GM12878 (cell line): Measurements from ENCODE around the gene SHANK1.

Experiments
- ATF7 ChIP-seq: fragments of 450-650 bp; IDR thresholded peaks from 2 replicates; pipeline ENCODE4 v1.6.1; 2016; ENCODE audit warnings: low read depth, mild to moderate bottlenecking
- ESRRA ChIP-seq: IDR thresholded peaks from 2 replicates; pipeline ENCODE4 v1.6.1; 2012; ENCODE audit warnings: mild to moderate bottlenecking, low read length, improper control_type of control experiment
- MTA2 ChIP-seq: fragments of 450-650 bp; IDR thresholded peaks from 2 replicates; pipeline ENCODE4 v1.6.1; 2016; ENCODE audit warnings: low read depth, mild to moderate bottlenecking, moderate library complexity
- MYC ChIP-seq: IDR thresholded peaks from 2 replicates; pipeline ENCODE4 v1.6.1; 2011; ENCODE audit warnings: mild to moderate bottlenecking, low read length, moderate library complexity, inconsistent platforms; ENCODE audit not compliant: insufficient read depth, insufficient replicate concordance, insufficient read length, severe bottlenecking
- PAX8 ChIP-seq: fragments of 450-650 bp; IDR thresholded peaks from 2 replicates; pipeline ENCODE4 v1.6.1; 2017; ENCODE audit warnings: mild to moderate bottlenecking, moderate library complexity
- POLR2A ChIP-seq: IDR thresholded peaks from 2 replicates; pipeline ENCODE4 v1.6.1; 2011; ENCODE audit warnings: low read depth, mild to moderate bottlenecking, low read length
- POLR2AphosphoS5 ChIP-seq: IDR thresholded peaks from 2 replicates; pipeline ENCODE4 v1.6.1; 2011; ENCODE audit warnings: mild to moderate bottlenecking, low read length, inconsistent platforms
- TARDBP ChIP-seq: IDR thresholded peaks from 2 replicates; pipeline ENCODE4 v1.6.1; 2016; ENCODE audit warnings: borderline replicate concordance
- TF ChIP-seq, protein P1 (sequence below), 3 experiments: IDR thresholded peaks in 2 of 3; conservative IDR thresholded peaks in 1 of 3; 2 replicates each; pipeline ENCODE4 v1.5.1; 2011; ENCODE audit warnings: low read depth in 3 of 3, low read length in 3 of 3, mild to moderate bottlenecking in 3 of 3, control low read depth in 2 of 3, moderate library complexity in 2 of 3, inconsistent platforms in 1 of 3, mixed read lengths in 1 of 3; ENCODE audit not compliant: control insufficient read depth in 2 of 3, insufficient read depth in 1 of 3; ENCODE audit errors: extremely low read depth in 1 of 3
- TF ChIP-seq, protein P2 (sequence below): fragments of 450-650 bp; IDR thresholded peaks from 2 replicates; pipeline ENCODE4 v1.6.1; 2017; ENCODE audit warnings: mild to moderate bottlenecking
- TF ChIP-seq, protein P3 (sequence below): fragments of 450-650 bp; IDR thresholded peaks from 2 replicates; pipeline ENCODE4 v1.6.1; 2016; ENCODE audit warnings: mild to moderate bottlenecking

DNA sequence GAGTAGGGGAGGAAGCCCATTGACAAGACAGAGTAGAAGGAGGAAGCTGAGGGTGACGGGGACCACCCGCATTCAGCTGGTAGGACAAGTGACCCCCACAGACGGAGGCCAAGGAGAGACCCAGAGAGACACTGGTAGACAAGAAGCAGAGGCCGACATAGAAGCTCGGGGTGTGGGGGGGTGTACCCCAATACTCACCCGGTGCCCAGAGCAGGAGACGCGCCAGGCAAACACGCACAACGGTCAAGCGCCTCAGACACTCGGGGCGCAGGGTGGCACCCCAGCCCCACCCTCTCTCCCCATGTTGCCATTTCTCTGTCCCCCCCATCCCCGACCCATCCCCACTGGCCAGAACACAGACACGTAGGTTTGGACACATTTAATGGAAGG, 23.5 kb downstream of the SHANK1 start:
- TF ChIP-seq ESRRA (no peak), MYC (no peak), TARDBP (no peak), MTA2 (no peak), ATF7 (no peak), POLR2A (no peak), PAX8 (no peak), POLR2AphosphoS5 (no peak)
- TF ChIP-seq, protein P1, sequence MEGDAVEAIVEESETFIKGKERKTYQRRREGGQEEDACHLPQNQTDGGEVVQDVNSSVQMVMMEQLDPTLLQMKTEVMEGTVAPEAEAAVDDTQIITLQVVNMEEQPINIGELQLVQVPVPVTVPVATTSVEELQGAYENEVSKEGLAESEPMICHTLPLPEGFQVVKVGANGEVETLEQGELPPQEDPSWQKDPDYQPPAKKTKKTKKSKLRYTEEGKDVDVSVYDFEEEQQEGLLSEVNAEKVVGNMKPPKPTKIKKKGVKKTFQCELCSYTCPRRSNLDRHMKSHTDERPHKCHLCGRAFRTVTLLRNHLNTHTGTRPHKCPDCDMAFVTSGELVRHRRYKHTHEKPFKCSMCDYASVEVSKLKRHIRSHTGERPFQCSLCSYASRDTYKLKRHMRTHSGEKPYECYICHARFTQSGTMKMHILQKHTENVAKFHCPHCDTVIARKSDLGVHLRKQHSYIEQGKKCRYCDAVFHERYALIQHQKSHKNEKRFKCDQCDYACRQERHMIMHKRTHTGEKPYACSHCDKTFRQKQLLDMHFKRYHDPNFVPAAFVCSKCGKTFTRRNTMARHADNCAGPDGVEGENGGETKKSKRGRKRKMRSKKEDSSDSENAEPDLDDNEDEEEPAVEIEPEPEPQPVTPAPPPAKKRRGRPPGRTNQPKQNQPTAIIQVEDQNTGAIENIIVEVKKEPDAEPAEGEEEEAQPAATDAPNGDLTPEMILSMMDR (IDR thresholded peaks at IDR 0.05 in 2 of 3, conservative IDR thresholded peaks at IDR 0.05 in 1 of 3; ENCODE audit: control insufficient read depth in 2 of 3, extremely low read depth in 1 of 3, insufficient read depth in 1 of 3, low read depth in 3 of 3, low read length in 3 of 3), result no peak
- TF ChIP-seq, protein P2, sequence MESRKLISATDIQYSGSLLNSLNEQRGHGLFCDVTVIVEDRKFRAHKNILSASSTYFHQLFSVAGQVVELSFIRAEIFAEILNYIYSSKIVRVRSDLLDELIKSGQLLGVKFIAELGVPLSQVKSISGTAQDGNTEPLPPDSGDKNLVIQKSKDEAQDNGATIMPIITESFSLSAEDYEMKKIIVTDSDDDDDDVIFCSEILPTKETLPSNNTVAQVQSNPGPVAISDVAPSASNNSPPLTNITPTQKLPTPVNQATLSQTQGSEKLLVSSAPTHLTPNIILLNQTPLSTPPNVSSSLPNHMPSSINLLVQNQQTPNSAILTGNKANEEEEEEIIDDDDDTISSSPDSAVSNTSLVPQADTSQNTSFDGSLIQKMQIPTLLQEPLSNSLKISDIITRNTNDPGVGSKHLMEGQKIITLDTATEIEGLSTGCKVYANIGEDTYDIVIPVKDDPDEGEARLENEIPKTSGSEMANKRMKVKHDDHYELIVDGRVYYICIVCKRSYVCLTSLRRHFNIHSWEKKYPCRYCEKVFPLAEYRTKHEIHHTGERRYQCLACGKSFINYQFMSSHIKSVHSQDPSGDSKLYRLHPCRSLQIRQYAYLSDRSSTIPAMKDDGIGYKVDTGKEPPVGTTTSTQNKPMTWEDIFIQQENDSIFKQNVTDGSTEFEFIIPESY, result no peak
- TF ChIP-seq, protein P3, sequence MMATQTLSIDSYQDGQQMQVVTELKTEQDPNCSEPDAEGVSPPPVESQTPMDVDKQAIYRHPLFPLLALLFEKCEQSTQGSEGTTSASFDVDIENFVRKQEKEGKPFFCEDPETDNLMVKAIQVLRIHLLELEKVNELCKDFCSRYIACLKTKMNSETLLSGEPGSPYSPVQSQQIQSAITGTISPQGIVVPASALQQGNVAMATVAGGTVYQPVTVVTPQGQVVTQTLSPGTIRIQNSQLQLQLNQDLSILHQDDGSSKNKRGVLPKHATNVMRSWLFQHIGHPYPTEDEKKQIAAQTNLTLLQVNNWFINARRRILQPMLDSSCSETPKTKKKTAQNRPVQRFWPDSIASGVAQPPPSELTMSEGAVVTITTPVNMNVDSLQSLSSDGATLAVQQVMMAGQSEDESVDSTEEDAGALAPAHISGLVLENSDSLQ, result no peak
